Activated T-helper 1 cell treated with anti-CD3 and anti-CD28 coated beads, Interleukin-12 subunit alpha, Interleukin-12 subunit beta, Interleukin-2, Interleukin-4 antibody, amounts not matched to agents 30 ng/mL and 10 ng/mL and 1 ng/mL, durations not matched to agents 14 hours and 24 hours and 36 hours (primary cell): ENCODE measurements around the gene FAT3. TPM values are rescaled to one million over a fixed set of nuclear protein-coding genes. Genes with fewer than 3 reads are reported as not detected.

ENCODE experiments used
- DNase-seq: peaks from one replicate; pipeline ENCODE4 v3.0.0; 2021; ENCODE audit warnings: low spot score
- H3K27ac Mint-ChIP-seq: one replicate; pipeline ENCODE4 v1.8.0; 2021; ENCODE audit warnings: mild to moderate bottlenecking, mixed read lengths
- H3K27me3 Mint-ChIP-seq: one replicate; pipeline ENCODE4 v1.8.0; 2022; ENCODE audit warnings: mild to moderate bottlenecking, moderate library complexity, mixed read lengths; ENCODE audit not compliant: insufficient read depth
- H3K36me3 Mint-ChIP-seq: one replicate; pipeline ENCODE4 v1.8.0; 2021; ENCODE audit warnings: low read depth, mixed read lengths
- H3K4me1 Mint-ChIP-seq: one replicate; pipeline ENCODE4 v1.8.0; 2021; ENCODE audit warnings: low read depth, mixed read lengths
- H3K4me3 Mint-ChIP-seq: one replicate; pipeline ENCODE4 v1.8.0; 2021; ENCODE audit warnings: mild to moderate bottlenecking, moderate library complexity, mixed read lengths
- H3K9me3 Mint-ChIP-seq: one replicate; pipeline ENCODE4 v1.8.0; 2021; ENCODE audit warnings: mixed read lengths
- intact Hi-C: fragments of 100-400 bp; cut with micrococcal nuclease; formaldehyde crosslinking; loops from one replicate; pipeline ENCODE4 v1.15.1; 2024
- total RNA-seq: library from RNA; stranded (reverse); gene quantifications from 2 replicates; pipeline ENCODE4 v1.2.3, GENCODE V29; 2022

The FAT3 gene
- total RNA-seq, 1 donor from 2014 or later = not detected

DNA sequence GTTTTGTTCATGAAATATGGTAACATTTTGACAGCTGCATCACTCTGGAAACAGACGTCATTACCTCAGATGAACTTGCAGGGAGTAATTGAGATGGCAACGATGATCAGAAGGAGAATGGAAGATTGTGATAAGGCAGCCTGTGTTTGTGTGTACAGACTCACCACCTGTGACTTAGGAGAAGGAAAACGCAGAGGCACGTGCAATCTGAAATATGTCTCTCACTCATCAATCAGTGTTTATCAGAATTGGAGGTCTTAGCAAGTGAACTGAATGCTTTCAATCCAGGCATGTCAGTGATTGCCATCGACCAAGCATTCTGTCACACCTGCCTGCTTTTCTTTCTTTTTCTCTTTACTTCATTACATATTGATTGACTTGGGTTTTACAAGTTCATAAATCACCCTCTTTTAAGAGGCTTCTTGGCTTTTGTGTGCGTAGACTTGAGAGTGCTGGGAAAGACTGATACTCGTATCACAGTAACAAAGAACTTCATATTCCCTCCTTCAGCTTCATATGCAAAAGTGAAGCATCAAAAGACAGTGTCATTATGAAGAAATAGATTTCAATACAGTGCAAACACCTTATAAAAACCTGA, 24.6 kb downstream of the FAT3 start:
- Mint-ChIP-seq H3K9me3 (no peaks in the 10 kb centered on the region), H3K4me1 (no peaks in the 10 kb centered on the region), H3K36me3 (no peaks in the 10 kb centered on the region), H3K4me3 (no peak overlapping the region), H3K27me3 (no peaks in the 10 kb centered on the region), H3K27ac (no peak overlapping the region)
- DNase-seq = no peak
- intact Hi-C loops = no loop called here

DNA sequence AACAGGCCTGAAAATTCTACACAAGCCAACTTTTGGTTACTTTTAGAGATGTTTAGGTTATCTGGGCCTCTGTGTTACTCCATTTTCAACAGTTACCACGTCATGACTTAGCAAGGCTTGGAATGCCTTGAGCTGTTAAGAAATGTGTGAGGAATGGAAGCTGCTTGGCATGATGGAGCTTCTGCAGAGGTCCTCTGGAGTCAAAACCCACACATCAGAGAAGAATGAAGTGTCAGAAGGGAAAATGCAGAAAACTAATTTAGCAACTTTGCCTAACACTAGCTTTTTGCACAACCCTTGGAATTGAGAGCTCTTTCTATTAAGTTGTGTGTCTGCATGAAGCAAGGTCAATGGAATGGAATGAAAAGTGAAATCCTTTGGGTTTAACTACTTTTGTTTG, 27.4 kb downstream of the FAT3 start:
- no peak overlapping the region for H3K27ac Mint-ChIP-seq
- no peak for DNase-seq
- no peaks in the 10 kb centered on the region for H3K4me1 Mint-ChIP-seq
- H3K4me3 Mint-ChIP-seq = no peak overlapping the region
- no peaks in the 10 kb centered on the region for H3K27me3 Mint-ChIP-seq
- intact Hi-C loops = no loop called here
- H3K36me3 Mint-ChIP-seq = no peaks in the 10 kb centered on the region
- no peaks in the 10 kb centered on the region for H3K9me3 Mint-ChIP-seq

DNA sequence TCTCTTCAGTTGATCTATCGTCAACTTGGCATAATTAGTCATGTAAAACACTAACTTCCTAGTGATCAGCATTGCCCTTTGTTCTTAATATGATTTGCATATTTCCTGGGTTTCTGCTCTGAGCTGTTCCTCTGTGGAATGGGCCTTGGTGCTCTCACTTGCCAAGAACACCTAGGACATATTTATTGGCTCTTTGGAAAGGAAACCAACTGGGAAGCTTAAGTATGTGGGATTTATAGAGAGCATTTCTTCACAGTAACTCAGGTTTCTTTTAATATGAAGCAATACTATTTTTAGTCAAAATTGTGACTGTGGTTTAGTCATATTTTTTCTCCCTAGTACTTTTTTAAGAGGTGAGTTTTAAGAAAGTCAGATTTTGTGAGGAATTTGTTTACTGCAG, 28.8 kb downstream of the FAT3 start:
- no peak overlapping the region for H3K27ac Mint-ChIP-seq
- H3K4me1 Mint-ChIP-seq = no peaks in the 10 kb centered on the region
- H3K4me3 Mint-ChIP-seq = no peak overlapping the region
- no peaks in the 10 kb centered on the region for H3K9me3 Mint-ChIP-seq
- intact Hi-C loops = no loop called here
- H3K36me3 Mint-ChIP-seq = no peaks in the 10 kb centered on the region
- no peaks in the 10 kb centered on the region for H3K27me3 Mint-ChIP-seq
- no peak for DNase-seq

DNA sequence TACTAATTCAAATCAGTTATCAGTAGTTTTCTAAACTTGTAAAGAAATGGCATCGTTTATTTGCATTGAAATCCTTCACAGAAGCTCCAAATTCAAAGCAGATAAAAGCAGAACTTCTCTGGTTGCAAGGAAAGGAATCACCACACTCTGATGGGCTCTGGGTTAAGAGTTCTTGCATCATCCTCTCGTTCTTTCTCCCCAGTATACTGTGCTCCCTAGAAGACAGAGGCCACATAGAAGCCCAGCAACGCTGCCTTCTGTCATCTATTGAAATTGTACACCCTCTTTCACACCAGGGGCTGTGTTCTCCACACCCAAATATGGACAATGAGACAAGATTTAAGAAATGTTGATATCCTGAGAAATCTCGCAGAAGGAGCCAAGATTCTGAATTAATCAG, 29.3 kb downstream of the FAT3 start:
- Mint-ChIP-seq H3K27me3 (no peaks in the 10 kb centered on the region), H3K27ac (no peak overlapping the region), H3K9me3 (no peaks in the 10 kb centered on the region), H3K4me3 (no peak overlapping the region), H3K36me3 (no peaks in the 10 kb centered on the region), H3K4me1 (no peaks in the 10 kb centered on the region)
- intact Hi-C loops = no loop called here
- DNase-seq = no peak

DNA sequence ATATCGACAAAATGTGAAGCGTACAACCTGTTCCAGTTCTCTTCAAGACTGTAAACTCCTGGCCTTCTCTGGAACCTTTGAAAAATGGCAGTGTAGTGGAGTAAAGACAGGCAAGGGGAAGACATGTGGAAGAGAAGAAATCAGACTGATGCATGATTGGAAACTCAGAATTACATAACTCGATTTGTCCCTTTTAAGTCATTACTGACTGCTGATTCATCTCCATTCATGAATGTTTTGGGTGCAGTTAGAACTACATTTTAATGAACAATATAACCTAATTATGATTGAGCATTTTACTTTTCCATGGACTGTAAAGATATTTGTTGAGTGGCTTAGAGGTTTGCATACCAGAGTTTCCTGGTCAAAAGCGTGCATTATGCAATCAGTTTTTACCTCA, 32.9 kb downstream of the FAT3 start:
- no peaks in the 10 kb centered on the region for H3K9me3 Mint-ChIP-seq
- no peaks in the 10 kb centered on the region for H3K27me3 Mint-ChIP-seq
- no peak overlapping the region for H3K4me3 Mint-ChIP-seq
- intact Hi-C loops = no loop called here
- no peak overlapping the region for H3K27ac Mint-ChIP-seq
- H3K36me3 Mint-ChIP-seq = no peaks in the 10 kb centered on the region
- DNase-seq = no peak
- no peaks in the 10 kb centered on the region for H3K4me1 Mint-ChIP-seq

DNA sequence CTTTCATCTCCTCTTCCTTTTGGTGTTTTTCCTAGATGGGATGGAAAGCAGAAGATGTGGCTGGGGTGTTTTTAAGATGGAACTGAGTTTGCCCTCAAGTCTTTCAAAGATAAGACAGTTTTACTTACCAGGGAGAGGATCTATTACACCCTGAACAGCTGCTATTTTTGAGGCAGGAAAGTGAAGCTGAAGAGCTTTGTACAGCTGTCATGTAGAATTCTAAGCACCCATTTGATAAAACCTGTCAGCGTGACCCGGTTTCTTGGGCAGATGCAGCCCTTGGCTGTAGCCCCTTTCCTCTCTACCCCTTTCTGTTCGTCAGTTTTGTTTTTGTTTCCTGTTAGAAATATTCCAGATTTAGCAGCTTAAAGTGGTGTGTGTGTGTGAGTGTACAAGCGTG, 35.2 kb downstream of the FAT3 start:
- Mint-ChIP-seq H3K9me3 (peaks cover 5% of the 10 kb centered on the region), H3K27ac (no peak overlapping the region), H3K4me1 (no peaks in the 10 kb centered on the region), H3K27me3 (no peaks in the 10 kb centered on the region), H3K36me3 (no peaks in the 10 kb centered on the region), H3K4me3 (no peak overlapping the region)
- DNase-seq = no peak
- intact Hi-C loops = no loop called here

DNA sequence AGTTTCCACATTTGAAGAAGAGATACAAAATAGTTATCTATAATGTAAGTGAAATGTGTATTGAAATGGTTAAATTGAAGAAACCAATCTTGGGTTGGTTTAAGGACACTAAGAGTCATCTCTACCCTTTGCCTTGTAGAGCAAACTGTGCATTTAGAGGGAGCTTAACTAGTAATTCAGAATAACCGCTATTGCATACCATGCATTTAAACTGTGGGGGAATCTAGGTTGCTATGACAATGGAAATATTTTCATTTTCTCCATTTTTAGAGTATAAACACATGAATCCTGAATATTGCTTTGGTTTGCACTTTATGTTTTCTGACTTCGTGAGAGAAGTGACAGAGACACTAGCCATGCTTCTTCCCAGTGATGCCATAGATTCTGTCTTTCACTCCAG, 39.7 kb downstream of the FAT3 start:
- Mint-ChIP-seq H3K4me3 (no peak overlapping the region), H3K36me3 (no peaks in the 10 kb centered on the region), H3K27me3 (no peaks in the 10 kb centered on the region), H3K4me1 (no peaks in the 10 kb centered on the region), H3K27ac (no peak overlapping the region), H3K9me3 (peaks cover 5% of the 10 kb centered on the region)
- no peak for DNase-seq
- intact Hi-C loops = no loop called here

DNA sequence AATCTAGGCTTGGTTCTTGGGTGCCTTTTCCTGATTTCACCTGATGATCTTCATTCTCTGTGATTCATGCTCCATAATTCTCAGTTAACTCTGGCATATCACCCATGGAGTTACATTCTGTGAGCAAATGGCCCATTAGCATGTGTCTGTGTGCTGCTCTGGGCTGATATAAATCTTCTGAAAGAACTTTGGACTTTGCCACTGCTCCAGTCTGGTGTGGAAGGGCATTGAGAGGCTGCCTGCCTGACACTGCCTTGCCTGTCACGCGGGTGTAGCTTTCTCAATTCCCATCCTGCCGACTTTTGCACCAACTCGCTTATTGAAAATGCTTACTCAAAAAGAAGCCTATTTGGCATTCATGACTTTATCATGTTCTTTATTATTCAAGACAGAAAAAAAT, 42.2 kb downstream of the FAT3 start:
- no peaks in the 10 kb centered on the region for H3K4me1 Mint-ChIP-seq
- no peaks in the 10 kb centered on the region for H3K27me3 Mint-ChIP-seq
- no peak for DNase-seq
- intact Hi-C loops = no loop called here
- H3K36me3 Mint-ChIP-seq = no peaks in the 10 kb centered on the region
- no peak overlapping the region for H3K27ac Mint-ChIP-seq
- peaks cover 5% of the 10 kb centered on the region for H3K9me3 Mint-ChIP-seq
- no peak overlapping the region for H3K4me3 Mint-ChIP-seq

DNA sequence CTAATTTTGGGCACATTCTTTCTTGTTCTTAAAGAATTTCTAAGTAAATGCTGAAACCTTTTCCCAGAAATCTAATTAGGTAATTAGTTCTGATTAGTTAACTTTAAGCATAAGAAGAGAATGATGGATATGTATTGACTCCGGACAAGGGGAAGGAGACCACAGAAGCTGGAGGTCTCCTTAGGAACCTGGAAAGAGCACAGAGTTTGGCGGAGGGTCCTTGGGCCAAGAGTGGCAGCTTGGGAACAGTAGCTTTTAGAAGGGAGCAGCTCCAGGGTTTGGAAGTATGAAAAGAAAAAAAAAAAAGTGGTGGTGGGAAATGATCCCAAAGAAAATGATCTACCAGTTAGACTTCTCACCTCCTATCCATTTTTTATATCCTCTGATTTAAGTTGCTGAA, 42.7 kb downstream of the FAT3 start:
- no peaks in the 10 kb centered on the region for H3K4me1 Mint-ChIP-seq
- H3K27me3 Mint-ChIP-seq = no peaks in the 10 kb centered on the region
- H3K9me3 Mint-ChIP-seq = peaks cover 5% of the 10 kb centered on the region
- intact Hi-C loops = no loop called here
- no peak overlapping the region for H3K4me3 Mint-ChIP-seq
- no peak for DNase-seq
- H3K27ac Mint-ChIP-seq = no peak overlapping the region
- no peaks in the 10 kb centered on the region for H3K36me3 Mint-ChIP-seq

DNA sequence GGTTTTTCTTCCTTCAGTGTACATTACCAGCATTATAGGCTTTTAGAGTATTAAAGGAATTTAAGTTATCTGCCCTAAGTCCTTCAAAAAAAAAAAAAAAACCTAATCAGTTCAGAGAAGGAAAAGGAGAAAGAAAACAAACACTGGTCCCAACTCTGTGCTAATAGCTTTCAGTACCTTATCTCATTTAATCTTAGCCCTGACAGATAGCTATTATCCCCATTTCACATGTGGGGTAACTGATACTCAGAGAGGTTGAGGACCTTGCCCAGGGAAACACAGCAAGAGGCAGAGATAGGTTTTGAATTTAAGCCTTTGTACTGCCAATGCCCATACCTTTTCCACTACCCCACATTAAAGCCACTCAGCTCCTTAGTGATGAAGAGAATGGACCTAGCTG, 43.4 kb downstream of the FAT3 start:
- H3K36me3 Mint-ChIP-seq = no peaks in the 10 kb centered on the region
- no peak for DNase-seq
- H3K27ac Mint-ChIP-seq = no peak overlapping the region
- peaks cover 3% of the 10 kb centered on the region for H3K9me3 Mint-ChIP-seq
- no peaks in the 10 kb centered on the region for H3K27me3 Mint-ChIP-seq
- no peak overlapping the region for H3K4me3 Mint-ChIP-seq
- intact Hi-C loops = no loop called here
- H3K4me1 Mint-ChIP-seq = no peaks in the 10 kb centered on the region

DNA sequence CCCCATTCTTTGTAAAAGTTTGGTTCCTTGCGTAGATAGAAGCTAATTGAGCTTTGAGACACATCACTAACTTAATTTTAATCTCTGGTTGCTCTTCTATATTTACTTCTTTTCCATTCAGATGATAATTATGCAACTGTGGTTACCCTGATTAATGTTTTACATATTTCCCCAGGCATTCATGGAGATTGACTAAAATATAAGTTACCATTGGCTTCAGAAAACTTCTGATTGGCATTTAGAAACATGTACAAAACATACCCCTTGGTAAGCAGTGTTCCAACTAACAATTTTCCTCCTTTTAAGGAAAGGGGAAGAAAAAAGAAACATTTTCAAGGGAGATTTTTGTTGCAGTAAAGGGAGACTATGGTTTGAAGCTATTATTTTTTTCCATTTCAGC, 43.9 kb downstream of the FAT3 start:
- Mint-ChIP-seq H3K27me3 (no peaks in the 10 kb centered on the region), H3K4me1 (no peaks in the 10 kb centered on the region), H3K36me3 (no peaks in the 10 kb centered on the region), H3K4me3 (no peak overlapping the region), H3K9me3 (no peaks in the 10 kb centered on the region), H3K27ac (no peak overlapping the region)
- DNase-seq = no peak
- intact Hi-C loops = no loop called here

DNA sequence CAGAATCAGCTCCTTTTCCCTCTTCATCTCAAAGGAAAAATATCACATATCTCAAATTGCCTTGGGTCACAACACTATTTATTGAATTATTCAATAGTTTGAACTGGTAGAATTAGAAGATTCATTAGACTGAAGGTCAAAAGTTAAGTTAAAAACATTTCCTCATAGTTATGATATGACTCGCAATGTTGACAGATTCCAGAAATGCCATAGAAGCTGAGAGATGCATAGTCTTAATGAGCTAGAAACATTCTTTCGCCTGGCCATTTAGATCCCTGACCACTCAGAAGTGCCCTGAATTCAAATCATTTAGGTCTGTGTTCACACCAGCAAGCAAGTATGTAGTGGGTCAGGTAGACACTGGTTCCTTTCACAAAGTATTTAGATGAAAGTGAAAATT, 44.4 kb downstream of the FAT3 start:
- no peaks in the 10 kb centered on the region for H3K9me3 Mint-ChIP-seq
- H3K27ac Mint-ChIP-seq = no peak overlapping the region
- DNase-seq = no peak
- no peaks in the 10 kb centered on the region for H3K27me3 Mint-ChIP-seq
- intact Hi-C loops = no loop called here
- H3K4me1 Mint-ChIP-seq = no peaks in the 10 kb centered on the region
- no peak overlapping the region for H3K4me3 Mint-ChIP-seq
- H3K36me3 Mint-ChIP-seq = no peaks in the 10 kb centered on the region

DNA sequence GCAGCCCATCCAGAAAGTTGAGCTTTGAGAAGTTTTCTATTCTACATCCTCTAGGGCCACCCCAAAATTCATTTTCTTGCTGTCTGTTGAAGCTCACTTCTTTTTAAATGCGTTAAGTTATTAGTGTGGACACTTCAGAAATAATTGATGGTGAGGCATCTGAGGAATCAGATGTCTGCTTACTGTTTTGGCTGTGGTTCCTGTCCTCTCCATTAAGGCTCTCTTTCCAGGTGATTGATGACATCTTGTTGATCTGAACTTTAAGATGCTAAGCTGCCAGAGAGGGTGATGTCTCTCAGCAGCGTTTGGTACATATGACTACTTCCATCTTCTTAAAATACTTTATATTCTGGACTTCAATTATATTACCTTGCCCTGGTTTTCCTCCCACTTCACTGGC, 45.2 kb downstream of the FAT3 start:
- Mint-ChIP-seq H3K4me1 (no peaks in the 10 kb centered on the region), H3K9me3 (no peaks in the 10 kb centered on the region), H3K27ac (no peak overlapping the region), H3K4me3 (no peak overlapping the region), H3K27me3 (no peaks in the 10 kb centered on the region), H3K36me3 (no peaks in the 10 kb centered on the region)
- DNase-seq = no peak
- intact Hi-C loops = no loop called here

DNA sequence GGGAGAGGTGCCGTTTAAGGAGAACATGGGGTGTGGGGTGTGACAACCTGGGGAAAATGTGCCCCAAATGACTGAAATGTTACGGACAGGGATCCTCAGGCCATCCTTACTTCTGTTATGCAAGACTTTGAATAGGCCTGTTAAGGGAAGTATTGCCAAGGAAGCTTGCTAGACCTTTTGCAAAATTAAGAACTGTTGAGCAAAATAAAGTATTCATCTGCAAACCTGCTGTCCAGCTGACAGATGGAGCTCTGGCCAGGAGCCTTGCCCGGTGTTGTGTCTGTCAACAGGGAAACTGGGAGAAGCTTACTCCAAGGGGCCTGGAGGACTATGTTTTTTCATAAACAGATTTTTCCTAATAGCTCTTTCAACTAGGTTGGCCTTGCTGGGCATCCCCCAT, 48.0 kb downstream of the FAT3 start:
- no peak for DNase-seq
- no peak overlapping the region for H3K4me3 Mint-ChIP-seq
- no peaks in the 10 kb centered on the region for H3K9me3 Mint-ChIP-seq
- intact Hi-C loops = no loop called here
- no peaks in the 10 kb centered on the region for H3K36me3 Mint-ChIP-seq
- no peaks in the 10 kb centered on the region for H3K4me1 Mint-ChIP-seq
- no peaks in the 10 kb centered on the region for H3K27me3 Mint-ChIP-seq
- no peak overlapping the region for H3K27ac Mint-ChIP-seq
